GM19438 (cell line): ENCODE data around the gene DLAT.
"Not testable (repeated sequence)": the region's sequence is repeated elsewhere in the genome, so short reads cannot be mapped to it uniquely, and the experiment has no call there.

ENCODE experiments used
- ATAC-seq: cut with Tn5 transposase; IDR thresholded peaks from one replicate; pipeline ENCODE4 v1.9.1; 2021; ENCODE audit warnings: low read depth; ENCODE audit not compliant: unreplicated experiment

Gene DLAT

DNA sequence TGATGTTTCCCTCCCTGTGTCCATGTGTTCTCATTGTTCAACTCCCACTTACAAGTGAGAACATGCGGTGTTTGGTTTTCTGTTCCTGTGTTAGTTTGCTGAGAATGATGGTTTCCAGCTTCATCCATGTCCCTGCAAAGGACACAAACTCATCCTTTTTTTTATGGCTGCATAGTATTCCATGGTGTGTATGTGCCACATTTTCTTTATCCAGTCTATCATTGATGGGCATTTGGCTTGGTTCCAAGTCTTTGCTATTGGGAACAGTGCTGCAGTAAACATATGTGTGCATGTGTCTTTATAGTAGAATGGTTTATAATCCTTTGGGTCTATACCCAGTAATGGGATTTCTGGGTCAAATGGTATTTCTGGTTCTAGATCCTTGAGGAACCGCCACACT is 21.4 kb downstream of the DLAT start:
- not testable (repeated sequence) for ATAC-seq

- ATAC-seq = not testable (repeated sequence)
Observed at GRCh38 chr11:112048256-112048655, 23.0 kb downstream of the DLAT start.

GRCh38 chr11:112049777-112050176 is 24.6 kb downstream of the DLAT start:
- no peak for ATAC-seq

DNA sequence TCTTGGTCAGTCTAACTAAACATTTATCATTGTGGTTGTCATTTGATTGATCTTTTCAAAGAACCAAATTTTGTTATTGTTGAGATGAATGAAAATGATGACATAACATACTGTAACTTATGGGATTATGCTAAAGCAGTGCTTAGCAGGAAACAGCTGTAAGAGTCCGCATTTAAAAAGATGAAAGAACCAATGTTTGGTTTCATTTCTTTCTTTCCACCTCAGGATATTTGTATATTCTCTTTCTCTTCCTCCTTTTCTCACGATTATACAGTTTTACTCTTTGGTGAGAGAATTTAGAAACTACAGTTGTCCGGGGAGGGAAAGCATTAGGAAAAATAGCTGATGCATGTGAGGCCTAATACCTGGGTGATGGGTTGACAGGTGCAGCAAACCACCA is 25.5 kb downstream of the DLAT start:
- ATAC-seq = peak; percentile 81

- no peak for ATAC-seq
Observed at GRCh38 chr11:112051768-112052167, 26.6 kb downstream of the DLAT start.

DNA sequence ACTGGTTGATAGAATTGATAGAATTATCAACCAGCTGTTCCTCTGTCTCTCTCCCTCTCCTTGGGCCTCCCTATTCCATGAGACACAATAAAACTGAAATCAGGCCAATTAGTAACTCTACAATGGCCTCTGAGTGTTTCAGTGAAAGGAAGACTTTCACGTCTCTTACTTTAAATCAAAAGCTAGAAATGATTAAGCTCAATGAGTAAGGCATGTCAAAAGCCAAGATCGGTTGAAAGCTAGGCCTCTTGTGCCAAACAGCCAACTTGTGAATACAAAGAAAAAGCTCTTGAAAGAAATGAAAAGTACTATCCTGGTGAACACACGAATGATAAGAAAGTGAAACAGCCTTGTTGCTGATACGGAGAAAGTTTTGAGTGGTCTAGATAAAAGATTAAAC is 32.0 kb downstream of the DLAT start:
- ATAC-seq = no peak

DNA sequence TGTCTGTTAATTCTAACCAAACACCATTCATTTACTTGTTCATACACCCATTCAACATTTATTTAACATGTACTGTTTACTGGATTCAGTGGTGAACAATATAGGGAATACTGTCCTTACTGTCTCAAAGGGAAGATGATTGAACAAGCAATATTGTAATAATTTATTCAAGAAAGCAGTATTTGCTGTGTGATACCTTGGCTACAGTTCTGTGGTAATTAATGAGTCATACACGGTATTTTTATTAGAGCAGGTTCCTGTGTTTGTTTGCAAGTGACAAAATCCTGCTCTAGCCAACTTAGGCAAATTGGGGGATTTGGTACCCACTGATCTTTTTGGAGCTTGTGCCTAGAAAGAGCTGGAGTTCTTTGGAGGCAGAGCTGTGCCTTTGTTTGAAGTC is 32.9 kb downstream of the DLAT start:
- no peak for ATAC-seq

DNA sequence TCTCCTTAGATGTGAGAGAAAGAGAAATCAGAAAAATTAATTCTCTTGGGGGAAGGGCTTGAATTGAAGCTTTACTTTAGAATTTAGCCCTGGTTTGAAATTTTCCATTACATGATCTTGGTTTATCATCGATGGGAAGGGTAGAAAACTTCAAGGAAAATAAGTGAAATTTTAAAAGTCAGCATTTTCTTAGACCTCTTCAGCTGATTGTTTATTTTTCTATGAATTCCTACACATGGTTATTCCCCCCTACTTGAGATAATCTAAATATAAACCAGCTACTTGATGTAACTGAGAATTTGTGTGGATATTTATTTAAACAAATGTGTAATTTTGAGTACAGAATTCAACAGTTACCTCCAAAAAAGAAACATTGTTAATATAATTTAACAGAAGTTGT is 37.7 kb downstream of the DLAT start:
- no peak for ATAC-seq

DNA sequence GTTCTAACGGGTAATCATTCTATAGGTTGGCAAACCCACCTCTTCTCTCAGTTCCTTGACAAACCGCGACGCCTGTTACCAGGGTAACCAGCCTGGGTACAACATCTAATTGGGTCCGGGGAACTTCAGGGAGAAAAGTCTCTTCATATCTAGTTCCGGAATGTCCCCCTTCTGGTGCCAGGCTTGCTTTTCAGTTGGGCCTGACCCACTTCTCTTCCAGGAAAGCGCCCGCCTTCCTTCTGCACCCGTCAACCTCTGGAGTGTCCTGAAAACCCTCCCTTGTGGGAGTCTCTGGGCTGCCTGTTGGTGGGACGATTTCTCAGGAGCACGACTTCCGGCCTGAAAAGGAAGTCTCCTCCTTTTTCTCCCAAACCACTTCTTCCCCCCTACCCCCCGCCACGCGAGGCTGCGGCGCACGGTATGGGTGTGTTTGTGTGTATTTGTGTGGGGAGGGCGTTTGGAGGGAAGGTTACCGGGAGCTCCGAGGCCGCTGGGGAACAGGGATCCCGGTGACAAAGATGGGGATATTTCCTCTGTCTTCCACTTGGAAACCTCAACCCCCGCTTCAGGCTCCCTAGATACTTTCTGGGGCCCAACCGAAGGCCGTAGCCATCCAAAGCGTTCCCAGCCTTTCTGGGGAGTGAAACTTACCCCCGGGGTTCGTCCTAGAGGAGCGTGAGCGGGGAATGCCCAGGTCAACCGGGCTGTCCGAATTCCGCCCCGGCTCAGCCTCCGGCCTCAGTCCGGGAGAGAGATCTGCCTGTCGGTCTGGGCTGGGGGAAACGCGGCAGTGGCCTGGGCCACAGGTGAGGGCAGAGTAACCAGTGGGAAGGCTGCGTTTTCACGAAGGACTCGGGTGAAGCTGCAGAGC is 49.0 kb downstream of the DLAT start, which contains the start of the genes NKAPD1 and PIH1D2:
TSS of gene NKAPD1 (plus strand) at position 359 of the 871 bp plus-strand sequence. CDS start 1,276 bp downstream, outside the sequence.
TSS of gene PIH1D2 (minus strand) at position 77 of the 871 bp plus-strand sequence. CDS start 843 bp downstream, outside the sequence.
- ATAC-seq = peak; percentile 87

- ATAC-seq = no peak
Observed at GRCh38 chr11:112082729-112083128, 57.5 kb downstream of the DLAT start.

DNA sequence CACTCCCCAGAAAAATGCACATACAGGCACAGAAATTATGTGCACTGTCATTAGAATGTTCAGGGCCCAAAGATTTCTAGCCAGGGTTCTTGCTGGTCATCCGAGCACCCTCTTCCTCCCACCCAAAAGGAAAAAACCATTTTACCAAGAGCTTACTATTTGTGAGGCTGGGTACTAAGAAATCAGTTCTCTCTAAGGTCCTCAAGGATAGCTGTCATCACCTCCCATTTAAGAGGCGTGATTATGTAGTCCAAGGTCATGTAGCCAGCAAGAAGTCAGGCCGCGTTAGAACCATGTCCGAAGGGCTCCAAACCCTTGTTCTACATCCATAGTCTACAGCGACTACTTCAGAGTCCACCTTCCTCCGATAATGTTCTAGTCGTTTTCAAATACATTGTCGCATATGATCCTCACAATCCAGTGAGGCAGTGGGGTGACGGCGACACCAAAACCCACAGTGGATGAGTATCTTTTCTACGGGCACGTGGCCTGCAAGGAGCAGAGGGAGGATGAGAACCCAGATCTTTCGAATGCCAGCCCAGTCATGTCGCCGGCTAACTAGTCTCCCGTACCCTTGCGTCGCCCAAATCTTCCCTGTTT is 60.7 kb downstream of the DLAT start:
- peak; percentile 23 for ATAC-seq

- ATAC-seq = peak; percentile 95
Observed at GRCh38 chr11:112086422-112087191, 61.4 kb downstream of the DLAT start, which contains the start of the genes SDHD and TIMM8B. TSS of gene SDHD (plus strand) at chr11:112086873. CDS start at chr11:112086908, 35 bp downstream. TSS of gene TIMM8B (minus strand) at chr11:112086756. CDS start at chr11:112086723, 33 bp downstream.

DNA sequence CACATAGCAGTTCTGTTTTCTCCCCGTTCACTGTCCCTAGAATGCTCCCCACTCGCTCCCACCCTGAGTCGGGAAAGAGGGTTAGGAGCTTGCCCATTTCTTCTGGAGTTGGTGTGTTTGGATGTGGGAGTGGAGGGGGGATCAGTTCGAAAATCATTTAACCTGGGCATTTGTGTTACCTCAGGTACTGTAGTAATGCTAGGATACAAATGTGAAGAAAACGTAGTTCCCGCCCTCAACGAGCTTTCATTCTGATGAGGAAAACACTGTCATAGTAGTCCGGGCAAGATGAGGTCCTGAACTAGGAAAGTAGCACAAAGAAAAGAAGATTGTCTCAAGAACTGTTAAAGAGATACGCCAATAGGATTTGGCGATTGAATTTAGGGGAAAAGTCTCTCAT is 62.0 kb downstream of the DLAT start:
- ATAC-seq = no peak

- not testable (repeated sequence) for ATAC-seq
Observed at GRCh38 chr11:112095302-112095701, 70.1 kb downstream of the DLAT start.

DNA sequence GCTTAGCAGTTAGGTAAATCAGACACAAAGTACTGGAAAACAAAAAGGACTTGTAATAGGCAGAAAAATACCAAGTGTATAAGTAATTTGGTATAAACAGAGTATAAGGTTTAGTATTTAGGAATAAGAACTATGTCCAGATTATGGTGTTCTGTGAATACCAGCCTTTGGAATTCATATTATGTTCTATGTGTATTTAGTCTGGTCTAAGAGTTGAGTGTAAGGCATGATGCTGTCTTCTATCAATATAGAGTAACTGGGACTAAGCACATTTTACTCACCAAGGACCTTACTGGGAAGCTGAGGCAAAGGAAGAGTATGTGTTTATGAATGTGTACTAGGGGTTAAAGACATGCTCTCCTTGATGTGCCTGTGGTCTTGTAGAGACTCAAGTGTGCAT is 71.0 kb downstream of the DLAT start:
- ATAC-seq = no peak

GRCh38 chr11:112097734-112098528 is 72.7 kb downstream of the DLAT start:
- no peak for ATAC-seq

DNA sequence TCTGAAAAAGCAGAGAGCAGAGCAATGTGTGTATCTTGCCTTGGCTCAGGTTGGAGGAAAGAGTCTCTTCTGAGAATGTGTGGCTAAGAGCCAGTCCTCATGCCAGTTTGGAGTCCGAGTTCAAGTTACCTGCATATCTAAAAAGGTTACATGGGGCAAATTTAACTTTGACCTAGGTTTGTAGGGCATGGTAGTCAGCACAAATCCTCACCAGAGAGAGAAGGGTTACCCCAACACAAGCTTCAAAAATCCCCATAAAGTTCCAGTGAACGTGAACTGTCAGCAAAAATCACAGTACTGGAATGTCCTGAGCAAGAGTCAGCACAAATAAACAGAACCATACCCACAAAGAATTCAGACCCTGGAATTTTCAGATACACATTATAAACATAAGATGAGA is 75.3 kb downstream of the DLAT start:
- ATAC-seq = no peak

DNA sequence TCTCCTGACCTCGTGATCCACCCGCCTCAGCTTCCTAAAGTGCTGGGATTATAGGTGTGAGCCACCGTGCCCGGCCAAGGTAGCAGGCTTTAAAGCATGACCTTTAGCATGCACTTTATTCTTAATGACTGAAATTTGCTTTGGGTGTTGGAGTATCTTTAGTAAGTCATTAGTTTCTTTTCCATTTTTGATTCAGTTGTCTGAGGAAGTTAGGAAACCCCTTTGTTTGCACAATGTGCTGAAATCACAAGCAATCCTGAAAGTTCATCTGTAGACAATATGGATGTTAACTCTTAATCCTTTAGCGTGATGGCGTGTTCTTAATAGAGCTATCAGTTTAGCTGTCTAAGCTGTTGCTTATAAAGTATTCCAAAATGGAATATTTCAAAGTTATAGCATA is 78.2 kb downstream of the DLAT start:
- no peak for ATAC-seq

GRCh38 chr11:112106070-112106469 is 80.9 kb downstream of the DLAT start:
- ATAC-seq = no peak
